ENCODE results near the gene SPSB2.

SPSB2 gene

DNA sequence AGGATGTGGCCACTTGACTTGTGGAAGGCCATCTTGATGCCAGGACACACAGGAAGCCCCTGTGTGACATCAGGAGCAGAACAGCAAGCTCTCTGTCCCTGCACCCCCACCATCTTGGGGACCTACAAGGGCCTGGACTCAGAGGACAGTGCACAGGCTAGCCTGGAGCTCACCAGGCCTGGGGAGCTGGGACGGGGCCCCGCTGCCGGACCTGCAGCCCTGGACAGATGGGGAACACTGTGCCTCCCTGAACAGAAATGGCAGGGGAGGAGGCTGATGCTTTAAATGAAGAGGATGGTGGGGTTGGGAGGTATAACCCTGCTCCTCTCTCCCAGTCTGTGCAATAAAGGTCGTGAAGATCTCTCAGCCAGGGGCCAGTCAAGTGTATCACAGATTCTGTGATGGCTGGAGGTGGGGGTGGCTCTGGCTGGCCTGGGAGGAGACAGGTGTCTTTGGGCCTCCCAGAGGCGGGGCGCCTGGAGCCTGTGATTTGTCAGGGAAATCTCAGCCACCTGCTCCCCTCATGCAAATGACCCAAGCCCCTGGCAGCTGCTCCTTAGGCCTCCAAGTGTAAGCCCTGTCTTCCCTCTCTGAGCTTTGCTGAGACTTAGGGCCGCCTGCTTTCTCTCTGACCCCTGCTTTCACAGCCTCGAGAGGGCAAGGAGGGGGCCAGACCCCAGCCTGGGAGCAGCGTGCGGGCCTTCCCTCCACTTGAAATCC, 33.5 kb downstream of the SPSB2 start:
- H3K4me1 ChIP-seq (ENCODE audit: control insufficient read depth in 1 of 2, insufficient read depth in 1 of 2, low read depth in 1 of 2, low read length in 1 of 2) = peaks cover 16 to 18% of the 10 kb centered on the region in 2 experiments
- no peaks in the 10 kb centered on the region for H3K36me3 ChIP-seq

GRCh38 chr12:6838854-6839253, 34.2 kb downstream of the SPSB2 start:
- Histone ChIP-seq H3K36me3 (no peaks in the 10 kb centered on the region), H3K9me3 (no peaks in the 10 kb centered on the region), H3K4me3 (ENCODE audit: low read depth in 1 of 2, low read length in 1 of 2) (no peak overlapping the region), H3K27me3 (no peaks in the 10 kb centered on the region), H3K4me1 (ENCODE audit: control insufficient read depth in 1 of 2, insufficient read depth in 1 of 2, low read depth in 1 of 2, low read length in 1 of 2) (peaks cover 16 to 18% of the 10 kb centered on the region in 2 experiments), H3K27ac (no peak overlapping the region)
- no peak for TF ChIP-seq CTCF (IDR thresholded peaks at IDR 0.05)

More for the DNA sequence above, 33.5 kb downstream of the SPSB2 start:
- no peak overlapping the region for H3K27ac ChIP-seq
- H3K9me3 ChIP-seq = no peaks in the 10 kb centered on the region
- H3K4me3 ChIP-seq (ENCODE audit: low read depth in 1 of 2, low read length in 1 of 2) = no peak overlapping the region
- no peak for TF ChIP-seq CTCF (IDR thresholded peaks at IDR 0.05)
- no peaks in the 10 kb centered on the region for H3K27me3 ChIP-seq

DNA sequence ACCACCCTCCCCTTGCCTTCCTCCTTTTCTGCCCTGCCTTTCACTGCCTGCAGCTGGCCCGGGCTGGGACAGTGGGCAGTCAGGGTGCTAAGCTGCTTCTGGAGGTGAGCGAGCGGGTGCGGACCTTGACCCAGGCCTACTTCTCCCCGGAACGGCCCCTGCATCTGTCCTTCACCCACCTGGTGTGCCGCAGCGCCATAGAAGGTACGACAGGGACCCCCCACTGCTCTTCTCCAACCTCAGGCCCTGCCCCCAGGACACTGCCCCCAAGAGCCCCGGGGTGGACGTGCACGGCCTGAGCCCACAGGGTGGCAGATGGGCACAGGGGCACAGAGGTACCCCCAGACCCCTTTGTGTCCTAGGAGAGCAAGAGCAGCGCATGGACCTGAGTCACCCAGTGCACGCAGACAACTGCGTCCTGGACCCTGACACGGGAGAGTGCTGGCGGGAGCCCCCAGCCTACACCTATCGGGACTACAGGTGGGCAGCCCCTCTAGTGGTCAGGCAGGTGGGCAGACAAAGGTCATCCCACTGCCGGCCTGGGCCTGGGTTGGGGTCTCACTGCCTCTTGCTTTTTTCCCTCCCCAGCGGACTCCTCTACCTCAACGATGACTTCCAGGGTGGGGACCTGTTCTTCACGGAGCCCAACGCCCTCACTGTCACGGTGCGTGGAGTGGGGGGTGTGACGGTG, 35.6 kb downstream of the SPSB2 start:
- H3K4me1 ChIP-seq (ENCODE audit: control insufficient read depth in 1 of 2, insufficient read depth in 1 of 2, low read depth in 1 of 2, low read length in 1 of 2) = peaks cover 16 to 18% of the 10 kb centered on the region in 2 experiments
- H3K4me3 ChIP-seq (ENCODE audit: low read depth in 1 of 2, low read length in 1 of 2) = no peak overlapping the region
- TF ChIP-seq CTCF (IDR thresholded peaks at IDR 0.05) = no peak
- H3K36me3 ChIP-seq = no peaks in the 10 kb centered on the region
- no peak overlapping the region for H3K27ac ChIP-seq
- no peaks in the 10 kb centered on the region for H3K27me3 ChIP-seq
- no peaks in the 10 kb centered on the region for H3K9me3 ChIP-seq

- no peak overlapping the region for H3K27ac ChIP-seq
- no peaks in the 10 kb centered on the region for H3K27me3 ChIP-seq
- H3K4me3 ChIP-seq (ENCODE audit: low read depth in 1 of 2, low read length in 1 of 2) = no peak overlapping the region
- no peak for TF ChIP-seq CTCF (IDR thresholded peaks at IDR 0.05)
- no peaks in the 10 kb centered on the region for H3K9me3 ChIP-seq
- H3K36me3 ChIP-seq = no peaks in the 10 kb centered on the region
- peaks cover 16 to 18% of the 10 kb centered on the region in 2 experiments for H3K4me1 ChIP-seq (ENCODE audit: control insufficient read depth in 1 of 2, insufficient read depth in 1 of 2, low read depth in 1 of 2, low read length in 1 of 2)
These were observed 36.3 kb downstream of the SPSB2 start for GRCh38 chr12:6836851-6837250.

- H3K4me3 ChIP-seq (ENCODE audit: low read depth in 1 of 2, low read length in 1 of 2) = no peak overlapping the region
- H3K27me3 ChIP-seq = peaks cover 12% of the 10 kb centered on the region
- TF ChIP-seq CTCF (IDR thresholded peaks at IDR 0.05) = no peak
- no peaks in the 10 kb centered on the region for H3K9me3 ChIP-seq
- peaks cover 3 to 4% of the 10 kb centered on the region in 2 experiments for H3K4me1 ChIP-seq (ENCODE audit: control insufficient read depth in 1 of 2, insufficient read depth in 1 of 2, low read depth in 1 of 2, low read length in 1 of 2)
- no peak overlapping the region for H3K27ac ChIP-seq
- H3K36me3 ChIP-seq = no peaks in the 10 kb centered on the region
These were observed 38.2 kb downstream of the SPSB2 start for GRCh38 chr12:6834873-6835272.

Measured in neutrophil (primary cell).